PFSK-1 (cell line): Measurements from ENCODE around the gene LRBA.

Experiments
- POLR2AphosphoS5 ChIP-seq: IDR thresholded peaks from 2 replicates; pipeline ENCODE4 v1.6.1; 2012; ENCODE audit warnings: low read depth, mild to moderate bottlenecking, control low read depth, low read length, moderate library complexity
- REST ChIP-seq, 2 experiments: IDR thresholded peaks; 2 replicates each; pipeline versions ENCODE4 v1.6.1 to v1.8.0; 2011 to 2012; ENCODE audit warnings: low read depth in 2 of 2, low read length in 2 of 2, control low read depth in 1 of 2, inconsistent platforms in 1 of 2, mild to moderate bottlenecking in 1 of 2, moderate library complexity in 1 of 2; ENCODE audit not compliant: insufficient read depth in 1 of 2
- SIN3A ChIP-seq: IDR thresholded peaks from 2 replicates; pipeline ENCODE4 v1.6.1; 2012; ENCODE audit warnings: mild to moderate bottlenecking, low read length, moderate library complexity, borderline replicate concordance; ENCODE audit not compliant: insufficient read depth
- TAF1 ChIP-seq: IDR thresholded peaks from 2 replicates; pipeline ENCODE4 v1.6.1; 2012; ENCODE audit warnings: low read length, control low read depth, borderline replicate concordance; ENCODE audit not compliant: insufficient read depth

GRCh38 chr4:150944660-150945059, 70.4 kb downstream of the LRBA start:
- TF ChIP-seq POLR2AphosphoS5 (no peak), REST (IDR thresholded peaks at IDR 0.05; ENCODE audit: insufficient read depth in 1 of 2, low read depth in 2 of 2, low read length in 2 of 2) (no peak), SIN3A (no peak), TAF1 (no peak)
